Naive thymus-derived CD8-positive, alpha-beta T cell (primary cell): ENCODE measurements around the gene MINDY4. TPM values are rescaled to one million over a fixed set of nuclear protein-coding genes. Genes with fewer than 3 reads are reported as not detected.

Experiments
- ATAC-seq, 2 donors: fragments of 150-1000 bp; cut with Tn5 transposase in 1 of 2; sonication (Bioruptor Pico), chemical (Tn5 transposase) in 1 of 2; 1 replicate in 1 of 2; 2 replicates in 1 of 2; pipeline ENCODE4 v1.10.0; 2021; ENCODE audit warnings: mild to moderate bottlenecking in 2 of 2, moderate library complexity in 2 of 2
- POLR2A ChIA-PET: fragments of 350-600 bp; sonication (Branson Sonifier 250); formaldehyde crosslinking; loops from one replicate; lab custom pipeline; 2021; ENCODE audit warnings: antibody characterized with exemption; lab: Charles Lee
- DNase-seq, 10 donors: peaks; one replicate each; pipeline versions ENCODE4 v3.0.0 to v3.0.0-alpha.2; 2020 to 2022
- H3K27ac Mint-ChIP-seq, 10 donors: one replicate each; pipeline ENCODE4 v1.8.0; 2020 to 2022; ENCODE audit warnings: mild to moderate bottlenecking in 10 of 10, mixed read lengths in 10 of 10, moderate library complexity in 4 of 10, inconsistent platforms in 1 of 10
- H3K27me3 Mint-ChIP-seq, 5 donors: one replicate each; pipeline ENCODE4 v1.8.0; 2021 to 2022; ENCODE audit warnings: mixed read lengths in 5 of 5
- H3K36me3 Mint-ChIP-seq, 3 donors: one replicate each; pipeline ENCODE4 v1.8.0; 2020 to 2022; ENCODE audit warnings: mixed read lengths in 3 of 3, mild to moderate bottlenecking in 2 of 3, inconsistent platforms in 1 of 3
- H3K4me1 Mint-ChIP-seq, 4 donors: one replicate each; pipeline ENCODE4 v1.8.0; 2021 to 2022; ENCODE audit warnings: mixed read lengths in 4 of 4
- H3K4me3 Mint-ChIP-seq, 10 donors: one replicate each; pipeline ENCODE4 v1.8.0; 2020 to 2022; ENCODE audit warnings: mild to moderate bottlenecking in 10 of 10, mixed read lengths in 10 of 10, moderate library complexity in 6 of 10, inconsistent platforms in 1 of 10
- H3K9me3 Mint-ChIP-seq, 9 donors: one replicate each; pipeline ENCODE4 v1.8.0; 2020 to 2022; ENCODE audit warnings: mixed read lengths in 9 of 9, mild to moderate bottlenecking in 3 of 9, inconsistent platforms in 1 of 9, moderate library complexity in 1 of 9
- polyA plus RNA-seq, 3 donors: library from polyadenylated mRNA; unstranded; fragments of 300-500 nt; fragmentation: Illumina TruSeq; gene quantifications; one replicate each; pipeline ENCODE4 v1.2.3, GENCODE V29; 2021
- total RNA-seq, 8 experiments: library from RNA in 2 of 8; stranded (reverse) in 2 of 8; gene quantifications; one replicate each; pipeline ENCODE4 v1.2.3 and lab custom pipeline; 2021 to 2026

MINDY4 gene
- total RNA-seq (1 to 10 TPM in 1 of 2 experiments, under 1 TPM in 1; 0.94 to 1.5 TPM), polyA plus RNA-seq (under 1 TPM; 0.44 to 0.84 (median 0.81) TPM), total RNA-seq (lab: John Stamatoyannopoulos, UW) (0 to 1.3 (median 0.61) reads per million in 6 experiments)

GRCh38 chr7:30771174-30771879 lies at the start of gene MINDY4:
Gene MINDY4, plus strand, starts transcription at chr7:30771417. Its CDS starts 77 bp downstream, at chr7:30771494.
- peak; percentile 87 to 92 for ATAC-seq
- H3K4me3 Mint-ChIP-seq, result peak within 1 kb of the TSS; percentile 75 to 94 (median 88)
- no peaks in the 10 kb centered on the region for H3K9me3 Mint-ChIP-seq

DNA sequence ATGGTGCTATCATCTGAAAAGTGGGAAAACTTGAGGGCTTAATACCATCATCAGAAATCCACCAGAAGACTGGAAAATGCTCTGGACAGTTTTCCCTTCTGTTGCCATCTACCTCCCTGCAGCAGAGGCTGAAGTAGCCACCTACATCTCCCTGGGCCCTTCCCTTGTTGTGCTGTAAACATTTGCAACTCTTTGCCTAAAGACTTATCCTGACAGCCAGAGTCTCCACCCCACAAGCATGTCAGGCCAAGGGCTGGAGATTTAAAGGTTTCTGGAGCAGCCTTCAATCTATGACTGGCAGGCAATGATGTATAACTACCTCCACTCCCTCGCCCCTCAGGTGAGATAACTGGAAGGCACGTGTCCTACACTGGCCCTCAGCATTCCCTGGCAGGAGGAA lies 49.0 kb upstream of the MINDY4 start:
- POLR2A ChIA-PET, result no interaction called here
- peak overlapping the region in 1 of 10 donors; percentile 41 for H3K27ac Mint-ChIP-seq
- H3K4me3 Mint-ChIP-seq, result no peak overlapping the region
- H3K27me3 Mint-ChIP-seq, result no peaks in the 10 kb centered on the region
- H3K4me1 Mint-ChIP-seq, result peaks cover 21 to 39% (median 25%) of the 10 kb centered on the region in 4 donors
- DNase-seq, result no peak
- no peak for ATAC-seq
- H3K36me3 Mint-ChIP-seq, result peaks cover 30 to 38% (median 34%) of the 10 kb centered on the region in 3 donors
- peaks cover 0 to 34% (median 24%) of the 10 kb centered on the region in 9 donors for H3K9me3 Mint-ChIP-seq

More at GRCh38 chr7:30771174-30771879, at the start of gene MINDY4:
- peaks cover 4 to 9% (median 6%) of the 10 kb centered on the region in 4 donors for H3K4me1 Mint-ChIP-seq
- POLR2A ChIA-PET, result no interaction called here
- peak; percentile 38 to 79 (median 47) for DNase-seq
- no peaks in the 10 kb centered on the region for H3K27me3 Mint-ChIP-seq
- H3K27ac Mint-ChIP-seq, result peak within 1 kb of the TSS; percentile 32 to 94 (median 82)
- H3K36me3 Mint-ChIP-seq, result no peaks in the 10 kb centered on the region

- Mint-ChIP-seq H3K9me3 (peaks cover 0 to 31% (median 21%) of the 10 kb centered on the region in 9 donors), H3K27me3 (no peaks in the 10 kb centered on the region), H3K4me3 (no peak overlapping the region), H3K36me3 (peaks cover 27 to 34% (median 31%) of the 10 kb centered on the region in 3 donors), H3K27ac (peak overlapping the region in 2 of 10 donors; percentile 57 to 65), H3K4me1 (peaks cover 23 to 44% (median 30%) of the 10 kb centered on the region in 4 donors)
- DNase-seq (no peak), ATAC-seq (no peak)
- POLR2A ChIA-PET, result no interaction called here
Observed at GRCh38 chr7:30722671-30723070, 48.5 kb upstream of the MINDY4 start.

DNA sequence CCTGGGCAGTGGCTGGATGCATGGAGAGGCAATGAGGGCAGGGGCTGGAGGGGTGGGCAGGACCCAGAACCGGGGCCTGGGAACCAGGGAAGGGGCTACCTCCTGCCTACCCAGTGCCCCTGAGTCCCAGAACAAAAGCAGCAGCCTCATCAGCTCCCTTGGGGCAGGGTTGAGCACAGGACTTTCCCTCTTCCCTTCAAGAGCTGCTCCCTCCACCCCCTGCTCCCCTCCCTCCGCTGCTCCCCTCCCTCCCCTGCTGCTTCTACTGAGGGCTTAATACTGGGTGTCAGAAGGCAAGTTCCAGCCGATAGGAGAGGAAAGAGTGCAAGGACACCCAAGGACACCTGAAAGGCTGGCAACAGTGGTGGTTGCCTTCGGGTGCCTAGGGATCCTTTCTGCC lies 47.4 kb upstream of the MINDY4 start:
- no peak overlapping the region for H3K4me3 Mint-ChIP-seq
- POLR2A ChIA-PET, result interaction anchor here (7.7 kb wide), 1 partner anchor 15 kb away, joined by 199 read pairs; no protein-coding TSS in a partner anchor
- ATAC-seq, result no peak

DNA sequence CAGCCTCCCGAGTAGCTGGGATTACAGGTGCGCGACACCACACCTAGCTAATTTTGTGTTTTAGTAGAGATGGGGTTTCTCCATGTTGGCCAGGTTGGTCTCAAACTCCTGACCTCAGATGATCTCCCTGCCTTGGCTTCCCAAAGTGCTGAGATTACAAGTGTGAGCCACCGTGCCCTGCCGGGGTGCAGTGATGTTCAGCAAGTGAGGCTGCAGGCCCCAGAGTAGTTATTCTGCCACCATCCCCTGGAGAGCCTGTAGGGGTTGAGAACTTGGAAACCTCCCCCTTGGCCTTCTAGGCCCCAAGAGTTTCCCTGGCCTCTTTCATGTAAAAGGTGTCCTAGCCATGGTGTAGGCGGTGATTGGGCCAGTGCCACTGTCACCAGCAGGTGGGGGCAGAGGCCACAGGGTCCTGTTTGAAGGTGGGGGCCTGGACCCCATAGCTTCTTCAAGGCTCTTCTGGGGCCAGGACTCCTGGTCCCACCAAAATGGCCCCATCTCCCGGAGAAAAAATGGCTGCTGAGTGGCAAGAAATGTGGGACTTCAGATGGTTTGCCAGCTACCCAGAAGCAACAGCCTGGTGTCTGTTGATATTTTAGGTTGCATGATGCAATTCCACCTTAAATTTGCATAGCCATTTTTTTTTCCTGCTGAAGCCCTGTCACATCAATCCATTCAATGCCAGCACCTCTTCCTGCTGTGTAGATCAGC lies 44.8 kb upstream of the MINDY4 start:
- Mint-ChIP-seq H3K4me1 (peaks cover 43 to 79% (median 62%) of the 10 kb centered on the region in 4 donors), H3K36me3 (peaks cover 0 to 4% (median 0%) of the 10 kb centered on the region in 3 donors), H3K27ac (peak overlapping the region; percentile 80 to 96 (median 94)), H3K9me3 (no peaks in the 10 kb centered on the region), H3K27me3 (no peaks in the 10 kb centered on the region), H3K4me3 (peak overlapping the region; percentile 83 to 91 (median 89))
- peak; percentile 34 to 39 for ATAC-seq
- POLR2A ChIA-PET, result interaction anchor here (0.7 to 7.7 kb wide), 6 partner anchors 12 to 1765 kb away, joined by 3 to 199 read pairs (median 6); partner anchors contain the start of gene CRHR2
- DNase-seq, result peak in 7 of 10 donors; percentile 12 to 69 (median 42)

More for the DNA sequence above, 47.4 kb upstream of the MINDY4 start:
- Mint-ChIP-seq H3K9me3 (peaks cover 0 to 20% (median 11%) of the 10 kb centered on the region in 9 donors), H3K36me3 (peaks cover 16 to 23% (median 20%) of the 10 kb centered on the region in 3 donors), H3K27me3 (no peaks in the 10 kb centered on the region), H3K4me1 (peaks cover 30 to 55% (median 41%) of the 10 kb centered on the region in 4 donors), H3K27ac (no peak overlapping the region)
- DNase-seq, result no peak

DNA sequence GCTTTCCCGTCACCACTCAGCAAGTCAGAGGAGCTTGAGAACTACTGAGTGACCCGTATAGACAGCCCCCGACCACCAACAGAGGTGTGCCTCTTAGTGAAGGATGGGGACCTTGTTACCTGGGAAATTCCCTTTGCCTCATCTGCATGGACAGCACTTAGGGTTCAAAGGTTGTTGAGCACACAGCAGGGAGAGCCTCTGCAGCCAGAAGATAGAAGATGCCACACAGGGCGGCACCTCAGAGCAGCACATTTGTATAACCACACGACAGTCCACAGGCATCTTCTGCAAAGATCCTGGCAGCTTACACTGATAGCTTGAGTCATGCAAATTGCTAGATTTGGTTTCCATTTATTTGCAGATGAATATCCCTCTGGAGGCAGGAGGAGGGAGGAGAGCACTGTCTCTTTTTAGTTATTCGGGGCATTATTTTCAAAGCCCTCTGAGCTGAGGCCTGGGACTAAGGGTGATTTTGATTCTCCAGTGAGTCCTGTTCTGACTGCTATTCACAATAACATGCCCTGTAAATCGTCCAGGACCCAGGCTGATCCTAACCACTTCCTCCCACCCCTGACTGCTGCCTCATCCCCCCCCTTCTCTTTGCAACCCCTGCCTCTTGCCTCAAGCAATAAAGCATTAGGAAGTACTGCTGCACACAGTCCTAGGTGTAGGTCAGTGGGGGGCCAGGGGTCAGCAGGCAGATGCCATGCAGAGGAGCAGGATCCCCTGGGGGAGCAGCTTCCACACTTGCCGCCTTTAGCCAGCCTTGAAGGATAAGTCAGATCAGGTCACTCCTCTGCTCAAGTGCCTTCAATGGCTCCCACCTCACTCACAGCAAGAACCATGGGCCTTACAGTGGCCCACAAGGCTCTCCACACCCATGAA lies 43.9 kb upstream of the MINDY4 start:
- ATAC-seq (peak; percentile 93), DNase-seq (peak; percentile 22 to 84 (median 59))
- Mint-ChIP-seq H3K9me3 (no peaks in the 10 kb centered on the region), H3K4me3 (peak overlapping the region; percentile 83 to 91 (median 89)), H3K27ac (peak overlapping the region; percentile 80 to 96 (median 94)), H3K27me3 (no peaks in the 10 kb centered on the region), H3K4me1 (peaks cover 46 to 87% (median 70%) of the 10 kb centered on the region in 4 donors), H3K36me3 (peaks cover 0 to 2% (median 0%) of the 10 kb centered on the region in 3 donors)
- POLR2A ChIA-PET, result interaction anchor here (0.6 to 7.7 kb wide), 8 partner anchors 11 to 1771 kb away, joined by 3 to 199 read pairs (median 4); partner anchors contain the start of gene CRHR2

DNA sequence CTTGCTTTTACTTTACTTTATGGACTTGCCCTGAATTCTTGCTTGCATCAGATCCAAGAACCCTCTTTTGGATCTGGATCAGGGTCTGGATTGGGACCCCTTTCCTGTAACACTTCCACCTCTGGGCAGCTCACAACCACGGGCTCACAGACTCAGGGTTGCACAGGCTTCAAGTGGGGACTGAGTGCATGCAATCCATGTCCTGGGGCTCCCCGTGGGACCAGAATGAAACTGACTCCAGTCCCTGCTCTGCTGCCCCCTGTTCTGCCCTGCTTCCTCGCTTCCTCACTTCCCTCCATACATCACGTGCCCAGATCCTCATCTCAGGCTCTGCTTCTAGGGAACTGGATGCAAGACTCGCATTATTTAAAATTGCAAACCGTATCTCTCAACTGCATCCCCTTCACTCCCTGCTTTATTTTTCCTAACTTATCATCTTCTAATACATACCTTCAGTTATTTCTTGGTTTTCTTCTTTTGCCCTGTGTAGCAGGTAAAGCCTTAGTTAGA lies 42.6 kb upstream of the MINDY4 start:
- H3K27me3 Mint-ChIP-seq, result no peaks in the 10 kb centered on the region
- H3K4me1 Mint-ChIP-seq, result peaks cover 46 to 86% (median 73%) of the 10 kb centered on the region in 4 donors
- H3K27ac Mint-ChIP-seq, result peak overlapping the region; percentile 67 to 96 (median 94)
- DNase-seq (no peak), ATAC-seq (no peak)
- no peaks in the 10 kb centered on the region for H3K9me3 Mint-ChIP-seq
- POLR2A ChIA-PET, result interaction anchor here (7.7 kb wide), 1 partner anchor 10 kb away, joined by 199 read pairs; no protein-coding TSS in a partner anchor
- H3K36me3 Mint-ChIP-seq, result peaks cover 0 to 2% (median 0%) of the 10 kb centered on the region in 3 donors
- H3K4me3 Mint-ChIP-seq, result peak overlapping the region in 8 of 10 donors; percentile 13 to 90 (median 88)

DNA sequence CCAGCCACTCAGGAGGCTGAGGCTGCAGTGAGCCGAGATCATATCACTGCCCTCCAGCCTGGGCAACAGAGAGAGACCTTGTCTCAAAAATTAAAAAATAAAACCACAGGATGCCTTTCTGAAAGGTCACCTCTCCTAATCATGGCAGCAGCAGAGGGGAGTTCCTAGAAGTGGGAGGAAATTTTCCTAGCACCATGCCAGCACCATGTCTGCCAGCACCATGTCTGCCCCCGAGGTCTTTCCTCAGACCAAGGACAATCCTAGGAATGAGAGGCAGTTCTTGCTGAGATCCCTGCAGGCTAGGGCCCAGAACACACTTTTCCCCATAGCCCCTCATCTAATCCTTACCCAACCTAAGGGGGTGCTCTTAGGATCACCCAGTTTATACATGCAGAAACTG lies 41.6 kb upstream of the MINDY4 start:
- DNase-seq, result no peak
- peaks cover 0 to 2% (median 0%) of the 10 kb centered on the region in 3 donors for H3K36me3 Mint-ChIP-seq
- POLR2A ChIA-PET, result interaction anchor here (7.7 kb wide), 1 partner anchor 9 kb away, joined by 199 read pairs; no protein-coding TSS in a partner anchor
- H3K4me1 Mint-ChIP-seq, result peaks cover 44 to 95% (median 77%) of the 10 kb centered on the region in 4 donors
- H3K9me3 Mint-ChIP-seq, result no peaks in the 10 kb centered on the region
- peak overlapping the region in 7 of 10 donors; percentile 15 to 96 (median 59) for H3K27ac Mint-ChIP-seq
- ATAC-seq, result no peak
- H3K4me3 Mint-ChIP-seq, result peak overlapping the region in 1 of 10 donors; percentile 88
- no peaks in the 10 kb centered on the region for H3K27me3 Mint-ChIP-seq

DNA sequence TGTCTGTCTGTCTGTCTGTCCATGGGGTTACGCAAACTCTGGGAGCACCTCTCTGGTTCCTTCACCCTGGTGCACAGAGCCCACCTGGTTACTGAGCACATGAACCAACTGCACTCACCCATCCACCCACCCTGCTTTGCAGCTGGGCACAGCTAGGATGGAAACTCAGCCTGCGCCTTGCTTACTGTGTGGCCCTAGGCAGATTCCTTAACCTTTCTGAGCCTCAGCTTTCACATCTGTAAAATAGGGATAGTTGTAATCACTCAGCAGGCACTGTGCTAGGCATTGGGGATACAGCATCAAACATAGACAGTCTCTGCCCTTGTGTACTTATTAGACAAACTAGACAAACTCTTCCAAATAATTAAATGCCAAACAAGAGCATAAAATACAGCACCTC lies 41.1 kb upstream of the MINDY4 start:
- POLR2A ChIA-PET, result interaction anchor here (7.7 kb wide), 1 partner anchor 8 kb away, joined by 199 read pairs; no protein-coding TSS in a partner anchor
- Mint-ChIP-seq H3K9me3 (no peaks in the 10 kb centered on the region), H3K4me1 (peaks cover 42 to 95% (median 78%) of the 10 kb centered on the region in 4 donors), H3K27me3 (no peaks in the 10 kb centered on the region), H3K4me3 (peak overlapping the region in 1 of 10 donors; percentile 20), H3K27ac (peak overlapping the region in 6 of 10 donors; percentile 15 to 88 (median 62)), H3K36me3 (no peaks in the 10 kb centered on the region)
- DNase-seq, result no peak
- no peak for ATAC-seq

DNA sequence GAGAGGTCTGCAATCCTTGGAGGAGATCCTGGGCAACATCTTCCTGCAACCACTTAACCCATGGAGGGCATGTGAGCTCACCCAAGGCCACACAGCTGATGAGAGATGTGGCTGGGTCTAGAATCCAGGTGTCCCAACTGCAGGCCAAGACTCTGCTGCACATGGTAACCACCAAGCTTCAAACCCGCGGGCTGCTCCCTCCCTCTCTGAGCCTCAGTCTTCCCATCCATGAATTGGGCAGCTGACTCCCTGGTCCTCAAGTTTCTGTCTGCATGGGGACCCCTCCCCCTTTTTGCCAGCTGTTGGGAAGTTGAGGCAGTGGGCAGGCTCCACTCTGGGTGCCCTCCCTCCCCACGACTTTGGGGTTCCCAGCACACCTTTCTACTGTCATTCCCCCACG lies 40.2 kb upstream of the MINDY4 start:
- no peak for ATAC-seq
- Mint-ChIP-seq H3K36me3 (no peaks in the 10 kb centered on the region), H3K4me1 (peaks cover 37 to 90% (median 72%) of the 10 kb centered on the region in 4 donors), H3K27ac (peak overlapping the region in 6 of 10 donors; percentile 9 to 91 (median 59)), H3K4me3 (peak overlapping the region in 3 of 10 donors; percentile 28 to 64 (median 47)), H3K9me3 (no peaks in the 10 kb centered on the region), H3K27me3 (no peaks in the 10 kb centered on the region)
- no peak for DNase-seq
- POLR2A ChIA-PET, result interaction anchor here (7.7 kb wide), 1 partner anchor 7 kb away, joined by 199 read pairs; no protein-coding TSS in a partner anchor

- DNase-seq (no peak), ATAC-seq (no peak)
- no peaks in the 10 kb centered on the region for H3K27me3 Mint-ChIP-seq
- H3K27ac Mint-ChIP-seq, result peak overlapping the region in 9 of 10 donors; percentile 9 to 91 (median 53)
- POLR2A ChIA-PET, result interaction anchor here (7.7 kb wide), 1 partner anchor 7 kb away, joined by 199 read pairs; no protein-coding TSS in a partner anchor
- peak overlapping the region in 5 of 10 donors; percentile 11 to 64 (median 28) for H3K4me3 Mint-ChIP-seq
- H3K36me3 Mint-ChIP-seq, result no peaks in the 10 kb centered on the region
- H3K4me1 Mint-ChIP-seq, result peaks cover 34 to 84% (median 67%) of the 10 kb centered on the region in 4 donors
- H3K9me3 Mint-ChIP-seq, result no peaks in the 10 kb centered on the region
Observed at GRCh38 chr7:30731581-30731980, 39.6 kb upstream of the MINDY4 start.
